B cell (primary cell): Measurements from ENCODE around the gene ZNF148.

Experiments used
- EZH2 ChIP-seq: IDR thresholded peaks from 2 replicates; pipeline ENCODE4 v1.6.1; 2012; ENCODE audit warnings: borderline replicate concordance, low read depth, mild to moderate bottlenecking, moderate library complexity, low read length; ENCODE audit not compliant: insufficient read depth, poor library complexity, severe bottlenecking
- TF ChIP-seq, protein P1 (sequence below): fragments of 200-600 bp; IDR thresholded peaks from one replicate; pipeline ENCODE4 v1.8.0; 2022; ENCODE audit warnings: antibody characterized with exemption, mild to moderate bottlenecking

DNA sequence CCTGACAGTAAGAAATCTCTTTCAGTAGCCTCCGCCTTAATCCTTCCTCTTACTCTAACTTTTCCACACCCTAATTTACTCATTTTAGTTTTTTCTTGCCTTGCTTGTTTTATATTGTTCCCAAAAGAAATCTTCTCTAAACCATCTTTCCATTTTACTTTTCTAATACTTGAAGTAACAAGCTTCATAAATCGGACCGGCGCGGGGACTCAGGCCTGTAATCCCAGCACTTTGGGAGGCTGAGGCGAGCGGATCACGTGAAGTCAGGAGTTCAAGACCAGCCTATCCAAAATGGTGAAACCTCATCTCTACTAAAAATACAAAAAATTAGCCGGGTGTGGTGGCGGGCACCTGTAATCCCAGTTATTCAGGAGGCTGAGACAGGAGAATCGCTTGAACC lies 17.3 kb downstream of the ZNF148 start:
- TF ChIP-seq, protein P1, sequence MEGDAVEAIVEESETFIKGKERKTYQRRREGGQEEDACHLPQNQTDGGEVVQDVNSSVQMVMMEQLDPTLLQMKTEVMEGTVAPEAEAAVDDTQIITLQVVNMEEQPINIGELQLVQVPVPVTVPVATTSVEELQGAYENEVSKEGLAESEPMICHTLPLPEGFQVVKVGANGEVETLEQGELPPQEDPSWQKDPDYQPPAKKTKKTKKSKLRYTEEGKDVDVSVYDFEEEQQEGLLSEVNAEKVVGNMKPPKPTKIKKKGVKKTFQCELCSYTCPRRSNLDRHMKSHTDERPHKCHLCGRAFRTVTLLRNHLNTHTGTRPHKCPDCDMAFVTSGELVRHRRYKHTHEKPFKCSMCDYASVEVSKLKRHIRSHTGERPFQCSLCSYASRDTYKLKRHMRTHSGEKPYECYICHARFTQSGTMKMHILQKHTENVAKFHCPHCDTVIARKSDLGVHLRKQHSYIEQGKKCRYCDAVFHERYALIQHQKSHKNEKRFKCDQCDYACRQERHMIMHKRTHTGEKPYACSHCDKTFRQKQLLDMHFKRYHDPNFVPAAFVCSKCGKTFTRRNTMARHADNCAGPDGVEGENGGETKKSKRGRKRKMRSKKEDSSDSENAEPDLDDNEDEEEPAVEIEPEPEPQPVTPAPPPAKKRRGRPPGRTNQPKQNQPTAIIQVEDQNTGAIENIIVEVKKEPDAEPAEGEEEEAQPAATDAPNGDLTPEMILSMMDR = no peak
- TF ChIP-seq EZH2 = no peak
